ENCODE data around the gene UST. TPM values are rescaled to one million over a fixed set of nuclear protein-coding genes. Genes with fewer than 3 reads are reported as not detected.

The UST gene
- total RNA-seq, 2 experiments from 2014 or later: 1.4 to 4.1 TPM

- no peak overlapping the region for H3K27ac ChIP-seq (ENCODE audit: low read depth, low read length, poor library complexity, severe bottlenecking)
- no peak overlapping the region for H2AFZ ChIP-seq (ENCODE audit: low read length)
- no TSS peak for BruUV-seq (replicated peaks)
- CTCF ChIA-PET (ENCODE audit: unreplicated experiment): interaction anchor here (0.8 to 1.2 kb wide), 2 partner anchors 56 to 403 kb away, joined by 6 read pairs; no protein-coding TSS in a partner anchor
- no peaks in the 10 kb centered on the region for H3K4me1 ChIP-seq (ENCODE audit: insufficient read depth, low read length, poor library complexity, severe bottlenecking)
- H3K9me2 ChIP-seq (ENCODE audit: insufficient read depth, low read length): no peaks in the 10 kb centered on the region
- intact Hi-C loops (cut with micrococcal nuclease; ENCODE audit: unreplicated experiment): loop anchor here (1.0 to 10.0 kb wide), 7 partner anchors 53 to 488 kb away; partner anchors contain the start of gene TAB2
- H3K9me3 ChIP-seq (ENCODE audit: low read length): no peaks in the 10 kb centered on the region
- no peaks in the 10 kb centered on the region for H4K20me1 ChIP-seq (ENCODE audit: insufficient read depth, low read length)
- H3K4me3 ChIP-seq (ENCODE audit: low read depth, low read length, poor library complexity, severe bottlenecking): no peak overlapping the region
- POLR2A ChIA-PET: interaction anchor here (0.6 to 0.8 kb wide), 4 partner anchors 17 to 520 kb away, joined by 3 to 5 read pairs (median 3); no protein-coding TSS in a partner anchor
- DNase-seq (ENCODE audit: low spot score): peak; percentile 89
- no peak overlapping the region for H3K4me2 ChIP-seq (ENCODE audit: low read length)
- no peaks in the 10 kb centered on the region for H3K79me2 ChIP-seq (ENCODE audit: insufficient read depth, low read depth, low read length)
- H3K36me3 ChIP-seq (ENCODE audit: insufficient read depth, low read length): no peaks in the 10 kb centered on the region
- TF ChIP-seq, protein P1, sequence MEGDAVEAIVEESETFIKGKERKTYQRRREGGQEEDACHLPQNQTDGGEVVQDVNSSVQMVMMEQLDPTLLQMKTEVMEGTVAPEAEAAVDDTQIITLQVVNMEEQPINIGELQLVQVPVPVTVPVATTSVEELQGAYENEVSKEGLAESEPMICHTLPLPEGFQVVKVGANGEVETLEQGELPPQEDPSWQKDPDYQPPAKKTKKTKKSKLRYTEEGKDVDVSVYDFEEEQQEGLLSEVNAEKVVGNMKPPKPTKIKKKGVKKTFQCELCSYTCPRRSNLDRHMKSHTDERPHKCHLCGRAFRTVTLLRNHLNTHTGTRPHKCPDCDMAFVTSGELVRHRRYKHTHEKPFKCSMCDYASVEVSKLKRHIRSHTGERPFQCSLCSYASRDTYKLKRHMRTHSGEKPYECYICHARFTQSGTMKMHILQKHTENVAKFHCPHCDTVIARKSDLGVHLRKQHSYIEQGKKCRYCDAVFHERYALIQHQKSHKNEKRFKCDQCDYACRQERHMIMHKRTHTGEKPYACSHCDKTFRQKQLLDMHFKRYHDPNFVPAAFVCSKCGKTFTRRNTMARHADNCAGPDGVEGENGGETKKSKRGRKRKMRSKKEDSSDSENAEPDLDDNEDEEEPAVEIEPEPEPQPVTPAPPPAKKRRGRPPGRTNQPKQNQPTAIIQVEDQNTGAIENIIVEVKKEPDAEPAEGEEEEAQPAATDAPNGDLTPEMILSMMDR (conservative IDR thresholded peaks at IDR 0.05; ENCODE audit: low read length): peak; percentile 93
- no peak for TF ChIP-seq EZH2phosphoT487 (IDR thresholded peaks at IDR 0.05; ENCODE audit: borderline replicate concordance, low read depth, low read length)
These were observed 282.1 kb downstream of the UST start for GRCh38 chr6:149028767-149029405.

DNA sequence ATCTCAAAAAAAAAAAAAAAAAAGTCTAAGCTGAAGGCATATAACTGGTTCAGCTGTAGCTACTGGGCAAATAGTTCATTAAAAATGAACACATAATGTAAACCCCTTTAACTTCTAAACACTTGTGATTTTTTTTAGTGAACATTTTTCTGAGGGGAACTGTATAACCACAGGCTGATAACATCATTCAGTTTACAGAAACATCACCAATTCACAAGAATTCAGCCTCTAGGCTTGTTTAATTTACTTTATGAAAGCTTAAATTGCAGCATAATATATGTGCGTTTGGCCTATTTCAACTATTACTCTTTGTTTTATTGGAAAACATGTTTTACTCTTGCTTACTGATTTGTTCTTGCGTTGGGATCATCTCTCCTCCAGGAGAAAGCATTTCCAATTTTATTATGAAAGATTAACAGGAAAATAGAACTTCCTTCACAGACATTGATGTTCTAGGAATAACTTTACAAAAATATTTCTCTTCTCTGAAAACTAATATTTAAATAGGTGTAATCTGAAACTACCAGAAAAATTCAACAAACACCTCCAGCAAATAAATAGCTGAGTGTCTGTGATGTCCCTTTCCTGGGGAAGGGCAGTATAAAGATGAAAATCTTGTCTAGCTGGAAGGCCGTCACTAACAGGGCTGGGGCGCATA, 284.5 kb downstream of the UST start:
- ChIA-PET POLR2A (interaction anchor here (0.5 to 1.1 kb wide), 6 partner anchors 28 to 683 kb away, joined by 3 to 4 read pairs (median 3); no protein-coding TSS in a partner anchor), CTCF (ENCODE audit: unreplicated experiment) (interaction anchor here (0.8 to 1.1 kb wide), 2 partner anchors 14 to 402 kb away, joined by 3 to 5 read pairs; no protein-coding TSS in a partner anchor)
- intact Hi-C loops (cut with micrococcal nuclease; ENCODE audit: unreplicated experiment): no loop called here
- H3K4me1 ChIP-seq (ENCODE audit: insufficient read depth, low read length, poor library complexity, severe bottlenecking): no peaks in the 10 kb centered on the region
- H3K79me2 ChIP-seq (ENCODE audit: insufficient read depth, low read depth, low read length): no peaks in the 10 kb centered on the region
- H3K9me2 ChIP-seq (ENCODE audit: insufficient read depth, low read length): no peaks in the 10 kb centered on the region
- H2AFZ ChIP-seq (ENCODE audit: low read length): no peak overlapping the region
- no peaks in the 10 kb centered on the region for H3K9me3 ChIP-seq (ENCODE audit: low read length)
- no peaks in the 10 kb centered on the region for H3K36me3 ChIP-seq (ENCODE audit: insufficient read depth, low read length)
- no TSS peak for BruUV-seq (replicated peaks)
- H3K4me2 ChIP-seq (ENCODE audit: low read length): no peak overlapping the region
- H4K20me1 ChIP-seq (ENCODE audit: insufficient read depth, low read length): no peaks in the 10 kb centered on the region
- no peak for DNase-seq (ENCODE audit: low spot score)
- no peak overlapping the region for H3K27ac ChIP-seq (ENCODE audit: low read depth, low read length, poor library complexity, severe bottlenecking)
- no peak overlapping the region for H3K4me3 ChIP-seq (ENCODE audit: low read depth, low read length, poor library complexity, severe bottlenecking)
- TF ChIP-seq, protein P1 (conservative IDR thresholded peaks at IDR 0.05; ENCODE audit: low read length): no peak
- TF ChIP-seq EZH2phosphoT487 (IDR thresholded peaks at IDR 0.05; ENCODE audit: borderline replicate concordance, low read depth, low read length): no peak

Measured in OCI-LY7 (cell line).